GM12865 (cell line): ENCODE measurements around the gene HRC.

Experiments
- DNase-seq: peaks from one replicate; pipeline ENCODE4 v3.0.0; 2010; ENCODE audit warnings: low read depth
- H3K4me3 ChIP-seq: 2 replicates; pipeline ENCODE4 v1.5.1; 2011; ENCODE audit warnings: mild to moderate bottlenecking, low read depth, low read length, control low read depth
- TF ChIP-seq, protein P1 (sequence below): IDR thresholded peaks from 2 replicates; pipeline ENCODE4 v1.5.1; 2011; ENCODE audit warnings: low read length, control low read depth, low read depth, inconsistent platforms; ENCODE audit not compliant: insufficient read depth; ENCODE audit errors: missing control alignments

HRC gene

DNA sequence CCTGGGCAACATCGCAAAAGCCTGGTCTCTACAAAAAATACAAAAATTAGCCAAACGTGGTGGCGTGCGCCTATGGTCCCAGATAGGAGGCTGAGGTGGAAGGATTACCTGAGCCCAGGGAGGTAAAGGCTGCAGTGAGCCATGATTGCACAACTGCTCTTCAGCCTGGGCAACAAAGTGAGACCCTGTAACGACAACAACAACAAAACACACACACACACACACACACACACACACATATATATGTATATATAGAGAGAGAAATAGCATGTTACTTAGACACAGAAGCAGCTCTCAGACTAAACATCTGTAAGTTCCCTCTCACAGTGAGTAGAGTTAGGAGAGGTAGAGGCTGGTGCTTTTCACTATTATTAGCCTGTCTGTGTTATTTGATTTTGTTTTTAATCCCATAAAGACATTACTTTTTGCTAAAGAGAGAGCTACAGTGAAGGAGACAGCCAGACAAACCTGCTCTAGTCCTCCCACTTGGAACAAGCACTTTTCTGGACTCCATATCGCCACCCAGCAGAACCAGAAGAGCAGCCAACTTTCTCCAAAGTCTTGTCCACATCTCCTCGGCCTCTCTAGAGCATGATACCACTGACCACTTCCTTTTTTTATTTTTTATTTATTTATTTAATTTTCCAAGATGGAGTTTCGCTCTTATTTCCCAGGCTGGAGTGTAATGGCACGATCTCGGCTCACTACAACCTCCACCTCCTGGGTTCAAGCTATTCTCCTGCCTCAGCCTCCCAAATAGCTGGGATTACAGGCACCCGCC, 43.8 kb downstream of the HRC start:
- no peak for DNase-seq
- TF ChIP-seq, protein P1, sequence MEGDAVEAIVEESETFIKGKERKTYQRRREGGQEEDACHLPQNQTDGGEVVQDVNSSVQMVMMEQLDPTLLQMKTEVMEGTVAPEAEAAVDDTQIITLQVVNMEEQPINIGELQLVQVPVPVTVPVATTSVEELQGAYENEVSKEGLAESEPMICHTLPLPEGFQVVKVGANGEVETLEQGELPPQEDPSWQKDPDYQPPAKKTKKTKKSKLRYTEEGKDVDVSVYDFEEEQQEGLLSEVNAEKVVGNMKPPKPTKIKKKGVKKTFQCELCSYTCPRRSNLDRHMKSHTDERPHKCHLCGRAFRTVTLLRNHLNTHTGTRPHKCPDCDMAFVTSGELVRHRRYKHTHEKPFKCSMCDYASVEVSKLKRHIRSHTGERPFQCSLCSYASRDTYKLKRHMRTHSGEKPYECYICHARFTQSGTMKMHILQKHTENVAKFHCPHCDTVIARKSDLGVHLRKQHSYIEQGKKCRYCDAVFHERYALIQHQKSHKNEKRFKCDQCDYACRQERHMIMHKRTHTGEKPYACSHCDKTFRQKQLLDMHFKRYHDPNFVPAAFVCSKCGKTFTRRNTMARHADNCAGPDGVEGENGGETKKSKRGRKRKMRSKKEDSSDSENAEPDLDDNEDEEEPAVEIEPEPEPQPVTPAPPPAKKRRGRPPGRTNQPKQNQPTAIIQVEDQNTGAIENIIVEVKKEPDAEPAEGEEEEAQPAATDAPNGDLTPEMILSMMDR = no peak
- H3K4me3 ChIP-seq = no peak overlapping the region

DNA sequence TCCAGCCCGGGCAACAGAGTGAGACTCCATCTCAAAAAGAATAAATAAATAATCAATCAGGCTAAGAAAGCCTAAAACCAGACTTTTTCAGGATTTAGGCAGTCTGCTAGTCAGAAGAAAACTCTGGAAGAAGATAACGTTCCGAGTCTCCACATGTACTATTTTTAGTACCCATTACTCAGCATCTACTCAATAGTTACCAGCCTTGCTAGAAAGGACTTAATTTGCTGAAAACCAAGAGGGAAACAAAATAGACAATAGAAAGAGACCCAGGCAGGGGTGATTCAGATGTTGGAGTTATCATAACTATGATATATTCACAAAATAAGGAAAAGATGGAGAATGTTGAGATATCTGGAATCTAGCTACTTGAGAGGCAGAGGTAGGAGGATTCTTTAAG, 44.6 kb downstream of the HRC start:
- TF ChIP-seq, protein P1 = no peak
- no peak for DNase-seq
- H3K4me3 ChIP-seq = no peak overlapping the region

DNA sequence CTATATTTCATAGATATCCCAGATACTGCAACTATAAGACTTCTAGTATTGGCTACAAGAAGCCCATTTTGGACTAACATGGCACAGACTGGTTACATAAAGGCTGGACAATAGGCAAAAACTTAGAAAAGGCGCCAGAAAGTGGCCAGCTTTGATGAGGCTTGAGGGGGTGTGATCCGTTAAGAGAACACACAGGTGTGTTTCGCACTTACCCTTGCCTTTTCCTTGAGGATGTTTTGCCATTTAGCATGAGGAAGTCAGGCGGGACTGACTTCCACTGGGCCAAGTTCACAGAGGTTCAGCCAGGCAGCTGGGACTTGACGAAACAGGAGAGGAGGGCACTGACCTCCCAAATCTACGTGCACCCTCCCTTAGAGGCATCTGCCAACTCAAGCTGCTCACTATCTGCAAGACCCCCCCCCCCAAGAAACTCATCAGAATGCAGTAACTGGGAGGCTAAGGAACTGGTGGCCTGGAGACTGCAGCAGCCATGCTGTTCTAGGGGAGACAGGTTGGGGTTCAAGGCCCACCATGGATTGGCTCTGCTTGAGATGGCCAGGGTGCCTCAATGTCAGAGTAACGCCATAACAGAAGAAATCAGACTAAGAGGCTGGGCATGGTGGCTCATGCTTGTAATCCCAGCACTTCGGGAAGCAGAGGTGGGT, 45.5 kb downstream of the HRC start:
- TF ChIP-seq, protein P1 = no peak
- no peak for DNase-seq
- H3K4me3 ChIP-seq = no peak overlapping the region

DNA sequence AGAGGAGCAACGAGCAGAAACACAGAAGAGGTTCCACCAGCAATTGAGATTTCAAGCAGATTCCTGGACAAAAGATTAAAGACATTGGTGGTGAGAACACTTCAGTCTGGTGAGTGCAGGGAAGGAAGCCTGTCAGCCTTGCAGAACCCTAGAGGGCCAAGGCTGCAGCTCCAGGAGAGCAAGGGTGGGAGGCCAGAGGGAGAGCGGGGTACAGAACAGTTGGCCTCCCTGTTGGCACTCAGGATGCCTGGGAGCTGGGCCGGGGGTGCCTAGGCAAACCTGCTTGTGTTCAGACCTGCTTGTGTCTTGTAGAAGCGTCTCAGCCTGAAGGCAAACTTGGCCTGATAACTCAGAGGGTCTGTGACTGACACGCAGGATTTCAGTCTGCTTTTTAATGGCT, 46.1 kb downstream of the HRC start:
- TF ChIP-seq, protein P1 = no peak
- DNase-seq = no peak
- no peak overlapping the region for H3K4me3 ChIP-seq

DNA sequence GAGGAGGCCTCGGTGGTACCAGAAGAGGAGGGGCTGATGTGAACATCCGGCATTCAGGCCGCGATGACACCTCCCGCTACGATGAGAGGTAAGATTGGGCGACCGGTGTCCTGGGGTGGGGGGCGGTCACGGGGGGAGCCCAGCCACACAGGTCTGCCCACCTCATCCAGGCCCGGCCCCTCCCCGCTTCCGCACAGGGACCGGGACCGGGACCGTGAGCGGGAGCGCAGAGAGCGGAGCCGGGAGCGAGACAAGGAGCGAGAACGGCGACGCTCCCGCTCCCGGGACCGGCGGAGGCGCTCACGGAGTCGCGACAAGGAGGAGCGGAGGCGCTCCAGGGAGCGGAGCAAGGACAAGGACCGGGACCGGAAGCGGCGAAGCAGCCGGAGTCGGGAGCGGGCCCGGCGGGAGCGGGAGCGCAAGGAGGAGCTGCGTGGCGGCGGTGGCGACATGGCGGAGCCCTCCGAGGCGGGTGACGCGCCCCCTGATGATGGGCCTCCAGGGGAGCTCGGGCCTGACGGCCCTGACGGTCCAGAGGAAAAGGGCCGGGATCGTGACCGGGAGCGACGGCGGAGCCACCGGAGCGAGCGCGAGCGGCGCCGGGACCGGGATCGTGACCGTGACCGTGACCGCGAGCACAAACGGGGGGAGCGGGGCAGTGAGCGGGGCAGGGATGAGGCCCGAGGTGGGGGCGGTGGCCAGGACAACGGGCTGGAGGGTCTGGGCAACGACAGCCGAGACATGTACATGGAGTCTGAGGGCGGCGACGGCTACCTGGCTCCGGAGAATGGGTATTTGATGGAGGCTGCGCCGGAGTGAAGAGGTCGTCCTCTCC, 47.4 kb downstream of the HRC start:
- no peak overlapping the region for H3K4me3 ChIP-seq
- DNase-seq = no peak
- TF ChIP-seq, protein P1 = no peak

DNA sequence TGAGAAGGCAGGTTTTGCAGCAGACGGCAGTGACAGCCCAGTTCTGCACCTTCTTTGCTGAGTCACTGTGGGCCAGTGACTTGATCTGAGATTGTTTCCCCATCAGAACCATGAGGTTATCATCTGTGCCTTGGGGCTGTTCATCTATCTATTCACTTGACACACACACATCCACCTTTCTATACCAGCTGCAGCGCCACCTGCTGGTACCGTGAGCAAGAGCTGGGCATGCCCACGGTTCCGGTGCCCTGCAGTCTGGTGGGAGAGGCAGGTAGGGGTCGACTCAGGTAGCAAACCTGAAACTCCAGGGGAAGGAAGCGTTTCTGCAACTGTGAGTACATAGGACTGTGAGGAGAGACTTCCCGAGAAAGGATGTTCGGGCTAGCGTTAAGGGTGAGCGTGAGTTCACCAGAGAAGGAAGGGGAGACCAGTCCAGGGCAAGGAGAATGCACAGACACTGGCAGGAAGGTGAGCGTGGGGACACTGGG, 48.5 kb downstream of the HRC start:
- TF ChIP-seq, protein P1 = peak; percentile 83
- DNase-seq = peak; percentile 69
- H3K4me3 ChIP-seq = no peak overlapping the region
